HG02885 (cell line): ENCODE data around the gene ACTN1.

Experiments used
- ATAC-seq: cut with Tn5 transposase; IDR thresholded peaks from one replicate; pipeline ENCODE4 v1.9.1; 2021; ENCODE audit warnings: mild to moderate bottlenecking; ENCODE audit not compliant: unreplicated experiment, poor library complexity

Gene ACTN1

DNA sequence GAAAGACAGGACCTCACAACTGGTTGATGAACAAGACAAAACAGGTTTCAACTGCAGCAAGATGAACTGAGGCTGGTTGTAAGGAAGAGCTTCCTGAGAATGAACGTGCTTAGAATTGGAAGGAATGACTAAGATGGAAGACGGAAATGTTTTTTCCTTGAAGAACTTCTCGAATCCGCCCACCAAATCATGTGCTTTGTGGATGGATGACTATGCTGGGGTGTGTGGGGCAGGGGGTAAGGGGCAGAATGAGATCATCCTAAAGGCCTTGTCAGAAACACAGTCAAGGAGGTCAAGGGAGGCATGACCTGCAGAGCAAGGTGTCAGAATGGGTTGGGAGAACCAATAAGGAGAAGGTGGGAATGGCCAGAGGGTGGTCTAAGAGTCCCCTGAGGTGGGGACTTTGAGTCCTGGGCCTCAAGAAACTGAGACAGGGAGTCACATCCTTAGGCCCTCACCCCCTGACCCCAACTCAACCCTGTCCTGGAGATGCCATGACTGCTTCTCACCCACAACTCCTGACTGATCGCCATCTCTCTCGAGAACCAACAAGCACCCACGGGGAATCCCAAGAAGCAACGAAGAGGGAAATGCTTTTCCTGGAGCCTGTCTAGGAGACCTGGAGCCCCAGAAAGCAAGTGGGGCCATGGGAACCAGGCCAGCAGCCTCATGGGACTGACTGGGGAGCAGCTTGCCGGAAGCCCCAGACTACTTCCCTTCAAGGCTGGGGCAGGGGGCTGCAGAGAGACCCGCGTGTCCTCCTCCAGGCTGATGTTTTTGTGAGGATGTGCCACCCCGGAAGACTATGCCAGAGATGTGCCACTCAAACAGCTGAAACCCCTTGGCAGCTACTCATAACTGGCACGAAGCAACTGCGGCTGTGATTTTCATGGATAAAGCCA, 84.0 kb downstream of the ACTN1 start:
- no peak for ATAC-seq

DNA sequence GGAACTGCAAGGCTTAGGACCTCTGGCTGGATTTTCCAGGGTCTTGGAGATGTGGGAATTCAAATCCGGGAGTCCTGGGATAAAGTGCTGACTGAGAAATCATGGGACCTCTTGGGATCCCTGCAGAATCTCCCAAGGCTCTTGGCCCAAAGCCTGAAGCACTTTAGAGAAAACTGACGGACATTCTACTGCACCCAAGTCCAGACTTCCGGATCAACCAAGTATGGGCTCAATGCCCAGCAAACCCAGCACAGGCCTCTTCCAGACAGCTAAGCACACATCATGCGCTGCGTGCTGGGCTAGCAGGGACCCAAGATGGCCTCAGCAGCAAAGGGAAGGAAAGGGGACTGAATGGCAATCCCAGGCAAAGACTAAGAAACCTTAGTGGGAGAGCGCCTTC, 85.0 kb downstream of the ACTN1 start:
- no peak for ATAC-seq

DNA sequence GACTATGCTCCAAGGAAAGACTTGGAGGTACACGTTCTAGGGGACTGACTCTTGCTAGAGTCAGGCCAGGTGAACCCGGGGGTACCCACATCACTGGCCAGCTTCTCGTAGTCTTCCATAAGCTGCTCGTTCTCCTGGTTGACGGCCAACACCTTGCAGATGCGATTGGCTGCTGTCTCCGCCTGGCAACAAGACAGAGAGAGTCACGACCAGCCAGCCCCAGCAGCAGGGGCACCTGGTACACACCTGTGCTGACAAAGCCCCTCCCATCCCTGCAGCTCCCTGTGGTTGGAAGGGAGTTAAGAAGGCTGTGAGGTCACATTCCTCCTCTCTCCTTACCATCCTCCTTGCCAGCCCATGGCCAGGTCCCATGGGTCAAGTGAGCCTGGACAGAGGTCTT, 85.5 kb downstream of the ACTN1 start:
- no peak for ATAC-seq

DNA sequence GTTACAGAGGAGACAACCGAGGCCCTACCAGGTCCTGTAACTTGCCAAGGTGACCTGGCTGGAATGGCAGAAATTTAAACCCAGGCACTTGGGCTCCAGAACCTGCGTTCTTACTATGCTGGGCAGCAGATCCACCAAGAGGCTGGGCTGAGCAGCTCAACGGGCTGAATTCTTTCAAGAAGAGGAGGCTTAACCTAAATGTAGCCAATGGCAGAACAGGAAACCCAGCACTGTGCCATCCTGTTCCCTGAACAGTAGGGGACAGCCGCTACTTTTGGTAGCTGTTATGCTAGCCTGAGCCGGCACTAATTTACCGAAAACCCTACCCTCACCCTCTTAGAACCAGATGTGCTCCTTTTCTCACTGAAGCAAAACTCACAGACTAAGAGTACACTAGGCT, 86.1 kb downstream of the ACTN1 start:
- no peak for ATAC-seq

DNA sequence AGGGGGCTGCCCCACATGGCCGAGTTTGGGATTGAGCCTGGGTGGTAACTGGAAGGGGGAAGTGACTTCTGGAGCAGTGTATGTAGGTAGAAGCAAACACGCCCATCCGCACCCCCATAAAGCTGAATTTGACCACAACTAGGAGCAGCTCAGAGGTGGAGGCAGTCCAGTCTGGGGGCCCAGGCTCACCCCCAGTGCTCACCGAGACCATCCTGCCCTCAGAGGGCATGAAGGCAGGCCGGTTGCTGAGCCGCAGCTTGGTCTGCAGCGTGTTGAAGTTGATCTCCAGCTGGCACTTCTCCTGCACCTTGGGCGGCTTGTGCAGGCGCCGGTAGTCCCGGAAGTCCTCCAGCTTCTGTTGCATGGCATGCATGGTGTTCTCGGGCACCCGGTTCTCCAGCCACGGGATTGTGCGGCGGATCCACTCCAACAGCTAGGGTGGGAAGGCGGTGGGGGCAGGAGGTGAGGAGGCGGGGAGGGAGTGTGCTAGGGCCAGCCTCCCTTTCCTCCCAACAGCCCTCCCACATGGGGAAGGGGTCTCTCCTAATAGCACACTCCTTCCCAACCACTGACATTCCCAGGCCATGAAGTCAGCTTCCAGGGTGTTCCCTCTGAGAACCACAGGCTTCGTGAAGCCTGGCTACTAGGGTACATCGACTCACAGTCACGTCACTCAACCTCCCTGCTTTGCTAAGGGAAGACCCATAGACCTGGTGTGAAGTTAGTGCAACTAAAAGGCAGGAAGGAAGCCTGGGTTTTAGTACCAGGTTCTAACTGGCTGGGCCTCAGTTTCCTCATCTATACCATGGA, 87.0 kb downstream of the ACTN1 start:
- no peak for ATAC-seq

DNA sequence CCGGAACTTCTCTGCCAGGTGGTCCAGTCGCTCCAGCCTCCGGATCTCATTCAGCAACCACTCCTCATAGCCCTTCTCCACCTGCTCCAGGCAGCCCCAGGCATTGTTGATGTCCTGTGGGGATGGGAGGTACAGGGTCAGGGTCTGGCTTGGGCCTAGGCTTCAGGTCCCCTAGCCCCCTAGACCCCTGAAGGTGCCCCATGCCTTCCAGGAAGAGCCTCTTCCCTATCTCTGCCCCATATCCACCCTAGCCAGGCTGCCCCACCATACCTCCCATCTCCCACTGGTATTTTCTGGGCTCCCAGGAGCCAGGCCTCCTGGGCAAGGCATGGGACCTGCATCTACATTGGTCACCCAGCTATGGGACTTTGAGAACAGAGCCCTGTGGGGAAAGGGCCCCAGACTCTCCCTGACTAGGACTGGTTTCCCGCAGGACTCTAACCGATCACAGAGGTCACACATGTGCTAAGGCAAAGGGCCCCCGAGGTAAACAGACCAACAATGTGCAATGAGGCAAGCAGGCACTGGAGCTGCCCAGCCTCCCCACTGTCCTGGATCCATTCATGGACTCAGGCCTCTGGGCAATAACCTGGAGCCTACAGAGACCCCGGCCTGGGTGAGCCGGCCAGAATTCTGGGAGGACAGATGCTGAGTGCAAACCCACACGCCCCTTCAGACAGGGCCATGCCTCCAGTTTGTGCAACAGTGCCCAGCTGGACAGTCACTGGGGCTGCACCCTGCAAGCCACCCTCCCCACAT, 88.8 kb downstream of the ACTN1 start:
- ATAC-seq: no peak

DNA sequence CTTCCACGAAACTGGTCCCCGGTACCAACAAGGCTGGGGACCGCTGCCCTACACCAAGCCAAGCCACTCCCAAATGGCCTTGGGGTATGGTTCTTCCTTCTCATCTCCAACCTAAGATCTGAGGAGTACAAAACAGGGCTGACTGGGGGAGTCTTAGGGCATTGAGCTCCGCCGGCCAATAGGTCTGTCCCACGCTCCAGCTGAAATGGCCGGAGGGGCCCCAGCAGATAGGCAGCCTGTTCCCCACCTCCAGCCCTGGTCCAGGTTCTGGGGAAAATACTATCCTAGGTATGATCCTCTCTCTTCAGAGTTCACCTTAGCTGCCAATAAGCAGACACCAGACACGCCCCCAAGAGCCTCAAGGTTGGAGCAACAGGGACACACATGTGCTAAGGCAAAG, 90.2 kb downstream of the ACTN1 start:
- no peak for ATAC-seq

DNA sequence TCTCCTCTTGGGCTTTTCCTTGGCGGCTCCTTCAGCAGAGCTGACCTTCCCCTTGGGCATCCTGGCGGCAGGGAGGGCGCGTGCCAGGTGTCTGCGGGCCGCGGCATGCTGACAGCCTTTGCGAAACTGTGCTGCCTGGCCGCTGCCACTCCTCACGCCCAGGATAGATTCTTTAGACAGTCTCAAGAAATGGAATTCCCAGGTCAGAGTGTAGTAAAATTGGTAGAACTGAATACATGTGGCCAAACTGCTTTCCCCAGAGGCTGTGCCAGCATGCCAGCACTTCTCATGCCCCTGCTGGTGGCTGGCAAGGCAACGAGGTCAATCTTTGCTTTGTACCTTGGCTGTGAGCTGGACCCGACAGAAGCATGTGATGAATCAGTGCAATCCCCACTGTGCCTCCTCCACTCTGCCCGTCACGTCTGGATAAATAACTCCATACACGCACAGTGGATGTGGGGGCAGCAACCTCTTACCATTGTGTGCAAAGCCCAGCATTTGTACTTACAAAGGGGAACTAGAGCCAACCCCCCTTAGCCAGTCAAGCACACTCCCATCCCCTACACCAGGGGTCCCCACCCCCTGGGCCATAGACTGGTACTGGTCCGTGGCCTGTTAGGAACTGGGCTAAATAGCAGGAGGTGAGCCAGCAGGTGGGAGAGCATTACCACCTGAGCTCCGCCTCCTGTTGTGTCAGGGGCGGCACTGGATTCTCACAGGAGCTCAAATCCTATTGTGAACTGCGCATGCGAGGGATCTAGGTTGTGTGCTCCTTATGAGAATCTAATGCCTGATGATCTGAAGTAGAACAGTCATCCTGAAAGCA, 90.9 kb downstream of the ACTN1 start:
- ATAC-seq: no peak

DNA sequence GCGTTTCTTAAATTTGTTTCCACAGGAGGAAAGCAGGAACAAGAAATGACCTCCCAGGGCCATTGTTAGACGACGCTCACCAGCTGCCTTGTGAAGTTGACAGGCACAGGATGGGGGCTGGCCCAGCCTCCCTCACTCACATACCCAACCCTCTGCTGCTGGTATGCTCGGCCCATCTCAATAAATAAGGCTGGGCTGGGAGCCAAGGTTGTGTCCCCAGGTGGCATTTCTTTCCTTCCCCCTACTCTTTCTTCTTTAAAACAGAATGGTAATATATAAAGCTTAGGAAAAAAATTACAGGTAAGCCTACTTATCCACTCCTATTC, 93.0 kb downstream of the ACTN1 start:
- ATAC-seq: no peak

DNA sequence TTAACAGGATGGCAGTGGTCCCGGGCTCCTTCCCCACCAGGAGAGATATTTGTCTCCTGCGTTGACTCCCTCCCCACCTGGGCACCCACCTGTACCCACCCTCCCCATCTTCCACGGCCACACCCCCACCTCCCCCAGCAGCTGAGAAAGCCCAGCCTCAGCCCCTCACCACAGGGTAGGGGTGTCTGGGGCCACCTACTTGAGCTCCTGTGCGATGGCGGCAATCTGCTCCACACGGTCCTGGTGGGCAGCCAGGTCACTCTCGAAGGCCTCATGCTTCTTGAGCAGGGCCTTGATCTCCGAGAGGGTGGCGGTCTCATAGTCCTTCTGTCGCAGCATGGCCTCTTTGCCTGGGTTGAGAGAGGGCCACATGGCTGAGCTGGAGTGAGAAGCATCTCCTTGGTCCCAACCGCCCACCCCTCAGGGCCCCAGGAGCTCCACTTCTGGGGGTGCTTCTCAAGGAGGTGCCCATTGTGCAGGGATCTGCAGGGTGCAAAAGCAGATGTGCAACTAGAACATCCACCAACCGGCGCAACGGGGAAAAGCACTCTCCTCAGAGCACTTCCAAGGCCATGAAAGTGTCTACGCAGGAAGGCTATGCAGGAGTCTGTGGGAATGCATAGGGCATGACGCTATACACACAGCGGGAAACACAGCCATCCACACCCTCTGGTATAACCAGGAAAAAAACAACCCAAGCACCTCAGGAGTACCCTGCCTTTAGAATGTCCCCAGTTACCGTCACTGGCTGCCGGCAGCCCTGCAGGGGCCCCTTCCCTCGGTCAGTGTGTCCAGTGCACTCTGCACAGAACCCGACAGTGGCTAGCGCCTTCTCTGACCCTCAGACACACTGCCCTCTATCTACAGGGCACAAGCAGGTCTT, 93.6 kb downstream of the ACTN1 start:
- ATAC-seq: no peak

DNA sequence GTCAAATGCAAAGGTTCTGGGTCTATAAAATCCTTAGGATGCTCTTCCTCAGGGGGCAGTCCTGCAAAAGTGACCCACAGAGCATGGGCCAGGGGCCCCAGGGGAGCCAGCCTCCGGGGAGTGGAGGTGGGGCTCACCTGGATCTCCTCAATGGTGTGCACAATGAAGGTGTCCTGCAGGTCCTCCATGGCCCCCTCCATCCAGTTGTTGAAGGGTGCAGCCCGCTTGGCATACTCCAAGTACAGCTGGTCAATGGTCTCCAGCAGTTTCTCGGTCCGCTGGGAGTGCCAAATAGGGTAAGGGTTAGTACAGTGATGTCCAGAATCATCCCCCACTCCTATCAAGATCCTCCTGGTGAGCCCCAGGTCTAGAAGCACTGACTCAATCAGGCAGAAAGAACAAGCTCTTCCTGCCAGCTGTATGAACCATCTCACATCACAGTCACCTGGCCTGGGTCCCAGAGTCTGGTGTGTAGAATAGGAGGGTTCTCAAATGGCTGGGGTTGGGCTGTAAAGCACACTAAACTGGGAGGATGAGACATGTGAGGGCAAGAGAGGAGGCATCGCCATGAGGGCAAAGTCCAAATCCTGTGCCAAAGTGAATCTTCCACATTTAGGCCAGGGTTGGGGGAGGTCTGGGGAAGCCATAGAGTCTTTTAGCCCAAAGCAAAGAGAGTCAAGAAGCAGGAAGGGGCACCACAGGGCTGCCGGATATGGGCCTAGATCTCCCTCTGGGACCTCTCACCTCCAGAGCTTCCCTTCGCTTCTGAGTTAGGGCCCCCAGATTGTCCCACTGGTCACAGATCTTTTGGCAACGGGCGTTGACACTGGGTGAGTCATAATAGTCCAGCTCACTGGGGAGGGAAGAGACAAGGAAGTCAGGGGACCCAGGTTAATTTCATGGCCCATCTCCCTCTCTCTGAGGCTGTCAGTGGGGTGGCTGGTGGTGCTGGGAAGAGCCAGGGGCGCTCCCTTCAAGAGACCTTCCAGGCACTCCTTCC, 94.8 kb downstream of the ACTN1 start:
- ATAC-seq: no peak

DNA sequence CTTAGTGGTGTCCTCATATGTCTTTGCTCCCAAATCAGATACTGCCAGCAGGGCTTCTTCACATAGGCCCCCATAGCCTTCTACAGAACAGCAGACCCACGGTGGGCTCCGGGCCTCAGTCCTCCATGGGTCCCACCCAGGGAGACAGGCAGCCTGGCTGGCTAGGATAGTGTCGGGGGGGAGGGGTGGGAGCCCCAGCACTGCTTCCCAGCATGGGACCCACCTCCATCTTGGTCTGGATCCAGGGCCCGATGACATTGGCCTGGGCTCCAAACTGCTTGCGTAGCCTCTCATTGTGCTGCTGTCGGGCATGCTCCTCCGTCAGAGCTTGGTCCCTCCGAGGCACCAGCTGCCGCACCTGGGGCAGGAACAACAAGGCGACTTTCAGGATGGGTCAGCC, 96.9 kb downstream of the ACTN1 start:
- ATAC-seq: no peak

DNA sequence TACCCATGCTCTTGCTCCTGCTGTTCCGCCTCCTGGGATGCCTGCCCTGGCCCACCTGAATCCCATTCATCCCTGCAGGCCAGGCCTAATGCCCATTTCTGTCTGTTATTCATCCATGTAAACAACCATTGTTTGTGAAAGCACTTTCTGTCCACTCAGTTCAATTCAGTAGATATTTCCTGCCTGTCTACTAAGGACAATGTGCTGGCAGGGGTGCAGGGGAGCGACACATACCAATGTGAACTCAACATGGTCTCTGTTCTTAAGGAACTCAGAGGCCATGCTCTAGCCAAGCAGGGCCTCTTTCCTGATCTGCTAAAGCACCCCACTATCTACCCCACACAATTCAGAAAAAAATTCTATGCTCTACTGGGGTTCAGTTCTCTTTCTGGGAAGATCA, 97.7 kb downstream of the ACTN1 start:
- no peak for ATAC-seq

DNA sequence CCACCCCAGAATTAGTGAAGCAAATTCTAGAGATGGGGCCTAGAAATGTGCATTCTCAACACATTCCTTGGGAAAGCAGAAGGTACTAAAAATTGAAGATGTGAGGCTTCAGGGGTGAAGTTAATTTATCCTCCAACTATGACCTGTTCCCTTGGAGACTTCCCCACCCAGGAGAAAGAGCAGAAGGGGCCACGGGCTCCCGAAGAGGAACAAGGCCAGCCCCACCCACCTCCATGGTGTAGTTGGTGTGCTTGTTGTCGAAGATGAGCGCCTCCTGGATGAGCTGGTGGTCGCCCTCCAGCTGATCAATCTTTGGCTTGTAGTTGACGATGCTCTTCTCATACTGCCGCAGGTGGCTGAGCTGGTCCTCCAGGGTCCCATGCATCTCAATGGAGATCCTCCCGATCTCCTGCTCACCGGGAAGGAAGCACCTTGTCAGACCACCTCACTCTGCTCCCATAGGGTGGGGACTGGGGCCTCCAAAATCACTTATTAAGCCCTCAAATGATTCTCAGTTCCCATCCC, 98.5 kb downstream of the ACTN1 start:
- ATAC-seq: no peak

DNA sequence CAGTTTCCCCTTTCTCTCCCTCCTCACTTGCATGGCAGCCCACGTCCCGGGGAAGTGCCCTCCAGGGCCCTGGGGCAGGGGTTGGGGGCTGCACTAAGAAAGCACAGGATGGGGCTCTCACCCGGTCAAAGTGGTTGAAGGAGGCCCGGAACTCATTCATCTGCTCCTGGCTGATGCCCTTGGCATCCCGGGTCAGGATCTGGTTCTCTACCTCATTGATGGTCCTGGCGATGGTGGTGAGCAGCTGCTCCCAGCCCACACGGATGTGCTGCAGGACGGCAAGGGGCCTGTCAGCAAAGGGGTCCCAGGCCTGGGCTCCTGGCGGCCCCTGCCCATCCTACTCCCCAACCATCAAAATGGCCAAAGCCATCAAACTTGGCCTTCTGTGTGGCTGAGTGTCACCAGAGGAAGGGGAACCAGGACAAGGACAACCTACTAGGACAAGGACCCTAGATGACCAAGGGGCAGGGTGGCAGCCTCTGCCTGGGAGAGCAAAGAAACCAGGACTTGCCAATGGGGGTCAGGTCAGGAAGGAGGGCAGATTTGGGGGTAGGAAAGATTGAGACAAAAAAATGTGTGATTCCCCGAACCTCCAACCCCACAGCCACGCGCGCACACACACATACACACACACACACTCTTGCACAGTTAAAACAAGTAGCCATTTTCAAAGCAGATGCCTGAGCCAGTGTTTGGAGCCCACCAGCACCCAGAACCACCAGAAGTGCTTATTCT, 99.1 kb downstream of the ACTN1 start:
- ATAC-seq: no peak

DNA sequence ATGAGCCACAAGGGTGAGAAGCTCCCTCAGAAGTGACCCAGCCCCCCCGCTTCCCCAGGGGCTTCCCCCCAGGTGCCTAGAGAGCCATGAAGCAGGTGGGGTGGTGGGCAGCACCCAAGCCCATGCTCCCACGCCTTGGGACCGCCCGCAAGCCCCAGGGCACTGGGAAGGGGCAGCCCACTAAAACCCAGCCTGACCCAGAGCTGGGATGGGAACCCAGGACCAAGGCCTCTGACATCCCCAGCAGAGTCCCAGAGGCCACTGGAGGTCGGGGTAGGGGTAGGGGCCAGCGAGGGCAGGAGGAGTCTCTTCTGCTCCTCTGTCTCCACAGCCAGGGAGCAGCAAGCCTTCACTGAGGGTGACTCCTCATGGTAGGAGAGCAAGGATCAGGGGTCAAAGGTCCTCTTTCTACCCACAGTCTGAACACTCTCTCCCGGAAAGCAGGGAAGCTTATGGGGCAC, 99.8 kb downstream of the ACTN1 start:
- ATAC-seq: no peak

DNA sequence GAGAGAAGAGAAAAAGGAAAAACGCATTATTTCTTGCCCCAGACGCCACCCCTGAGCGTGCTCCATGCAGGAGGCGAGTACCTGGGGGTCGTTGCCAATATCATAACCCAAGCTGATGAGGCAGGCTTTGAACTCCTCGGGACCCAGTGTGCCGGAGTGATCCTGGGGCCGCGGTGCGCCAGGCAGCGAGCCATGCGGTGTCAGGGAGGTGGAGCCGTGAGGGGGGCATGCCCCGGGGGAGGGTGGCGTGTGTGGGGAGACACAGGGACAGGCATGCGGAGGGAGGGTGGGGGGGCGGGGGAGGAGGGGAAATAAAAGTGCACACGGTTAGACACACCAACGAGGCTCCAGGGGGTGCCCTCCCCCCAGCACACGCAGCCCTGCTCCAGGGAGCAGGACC, 100.2 kb downstream of the ACTN1 start:
- no peak for ATAC-seq
